ENCODE data around the gene AKNAD1.

DNA sequence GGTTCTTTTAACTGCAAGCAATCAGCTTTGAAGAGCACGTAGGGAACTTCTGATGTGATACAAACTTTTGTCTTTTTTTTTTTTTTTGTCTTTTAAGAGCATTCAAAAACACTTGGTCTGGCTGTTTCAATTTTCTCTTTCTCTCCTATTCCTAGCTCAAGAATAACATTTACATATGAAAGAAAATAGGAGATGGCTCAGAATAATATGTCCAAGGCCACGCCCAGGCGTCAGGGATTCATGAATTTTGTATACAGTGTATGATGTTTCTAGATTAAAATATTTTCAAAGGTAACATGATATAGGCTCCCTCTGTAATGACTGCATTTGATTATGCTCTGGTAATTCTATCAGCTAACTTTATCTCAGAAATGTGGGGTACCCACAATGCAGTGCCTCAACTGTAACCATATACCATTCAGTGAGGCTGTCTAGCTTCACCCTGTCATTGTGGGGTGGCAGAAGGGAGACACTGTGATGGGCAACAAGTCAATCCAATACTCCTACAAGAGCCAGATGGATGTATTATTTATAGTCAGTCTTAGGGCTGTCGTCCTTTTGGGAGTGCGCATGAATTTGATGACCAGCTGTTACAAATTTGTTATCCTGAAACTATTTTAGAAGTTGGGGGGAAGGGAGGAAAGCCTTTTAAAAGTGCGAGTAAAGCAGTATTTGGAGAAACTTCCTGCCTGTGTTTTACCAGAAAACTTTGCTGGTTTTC, 1.5 kb upstream of the AKNAD1 start:
- TF ChIP-seq, protein P1, sequence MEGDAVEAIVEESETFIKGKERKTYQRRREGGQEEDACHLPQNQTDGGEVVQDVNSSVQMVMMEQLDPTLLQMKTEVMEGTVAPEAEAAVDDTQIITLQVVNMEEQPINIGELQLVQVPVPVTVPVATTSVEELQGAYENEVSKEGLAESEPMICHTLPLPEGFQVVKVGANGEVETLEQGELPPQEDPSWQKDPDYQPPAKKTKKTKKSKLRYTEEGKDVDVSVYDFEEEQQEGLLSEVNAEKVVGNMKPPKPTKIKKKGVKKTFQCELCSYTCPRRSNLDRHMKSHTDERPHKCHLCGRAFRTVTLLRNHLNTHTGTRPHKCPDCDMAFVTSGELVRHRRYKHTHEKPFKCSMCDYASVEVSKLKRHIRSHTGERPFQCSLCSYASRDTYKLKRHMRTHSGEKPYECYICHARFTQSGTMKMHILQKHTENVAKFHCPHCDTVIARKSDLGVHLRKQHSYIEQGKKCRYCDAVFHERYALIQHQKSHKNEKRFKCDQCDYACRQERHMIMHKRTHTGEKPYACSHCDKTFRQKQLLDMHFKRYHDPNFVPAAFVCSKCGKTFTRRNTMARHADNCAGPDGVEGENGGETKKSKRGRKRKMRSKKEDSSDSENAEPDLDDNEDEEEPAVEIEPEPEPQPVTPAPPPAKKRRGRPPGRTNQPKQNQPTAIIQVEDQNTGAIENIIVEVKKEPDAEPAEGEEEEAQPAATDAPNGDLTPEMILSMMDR (IDR thresholded peaks at IDR 0.05), result no peak
- TF ChIP-seq POLR2A (IDR thresholded peaks at IDR 0.05), result no peak

Data from right lobe of liver (tissue), 4 donors.